ENCODE results near the gene MINK1. TPM values are rescaled to one million over a fixed set of nuclear protein-coding genes. Genes with fewer than 3 reads are reported as not detected.

The MINK1 gene
- total and polyA plus RNA-seq, 2 of the 8 experiments (the other 6 are each of a cell fraction or from before 2014, with no cell fraction given): 26.9 to 77.7 TPM

DNA sequence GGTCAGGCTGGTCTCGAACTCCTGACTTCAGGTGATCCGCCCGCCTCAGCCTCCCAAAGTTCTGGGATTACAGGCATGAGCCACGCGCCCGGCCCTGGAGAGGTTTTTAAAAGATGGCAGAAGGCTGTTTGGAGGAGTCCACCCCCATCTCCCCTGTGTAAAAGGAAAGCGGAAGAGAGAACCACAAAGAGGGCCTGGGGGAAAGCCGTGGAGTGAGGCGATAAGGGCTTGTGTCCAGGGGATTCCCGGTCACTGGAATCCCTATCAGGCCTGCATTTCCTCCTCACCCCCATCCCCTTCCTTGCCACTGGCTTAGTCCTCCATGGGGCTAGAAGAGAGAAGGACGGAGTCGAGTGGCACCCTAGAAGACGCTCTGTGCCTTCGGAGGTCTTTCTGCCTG lies 98.8 kb downstream of the MINK1 start, which contains the start of gene GP1BA:
Gene GP1BA (plus strand): TSS at position 315 of the 400 bp plus-strand sequence. CDS start 328 bp downstream, outside the sequence.
- Histone ChIP-seq H3K27ac (ENCODE audit: low read depth, low read length) (no peak within 1 kb of the TSS), H3K36me3 (ENCODE audit: control insufficient read depth in 2 of 4, insufficient read depth in 4 of 4, low read length in 3 of 4) (peaks cover 0 to 2% (median under 1%) of the 10 kb centered on the region in 4 experiments; a peak in 3 of 8 replicates), H3K23ac (ENCODE audit: insufficient read length) (no peak within 1 kb of the TSS), H3K9ac (replicated peaks in 1 of 4; ENCODE audit: extremely low read depth in 1 of 4, low read depth in 3 of 4, low read length in 3 of 4) (no peak within 1 kb of the TSS), H3K14ac (ENCODE audit: insufficient read length) (no peak within 1 kb of the TSS), H2AK5ac (ENCODE audit: low read depth, low read length) (no peak within 1 kb of the TSS), H2BK120ac (replicated peaks; ENCODE audit: low read depth, low read length) (no peak within 1 kb of the TSS), H2BK20ac (ENCODE audit: low read length) (no peak within 1 kb of the TSS), H3K4me1 (replicated peaks in 1 of 4; ENCODE audit: control insufficient read depth in 3 of 4, insufficient read depth in 4 of 4, low read length in 3 of 4) (peaks cover 0 to 3% (median 0%) of the 10 kb centered on the region in 4 experiments; a peak in 3 of 7 replicates), H3K4me2 (ENCODE audit: insufficient read depth in 1 of 2, low read depth in 2 of 2, low read length in 2 of 2) (no peak within 1 kb of the TSS), H2BK12ac (ENCODE audit: low read depth, low read length) (no peak within 1 kb of the TSS), H3K27me3 (replicated peaks in 1 of 4; ENCODE audit: control insufficient read depth in 3 of 4, extremely low read depth in 1 of 4, insufficient read depth in 3 of 4, low read length in 3 of 4) (no peaks in the 10 kb centered on the region), H3K9me3 (ENCODE audit: insufficient read depth in 2 of 2, low read depth in 1 of 2, low read length in 1 of 2) (no peaks in the 10 kb centered on the region), H3K4me3 (ENCODE audit: extremely low read depth in 1 of 4, insufficient read depth in 2 of 4, low read depth in 3 of 4, low read length in 4 of 4) (no peak within 1 kb of the TSS), H2BK15ac (ENCODE audit: low read length) (no peak within 1 kb of the TSS), H3K79me1 (ENCODE audit: low read depth, low read length) (no peaks in the 10 kb centered on the region; the same call in 1 of the 2 replicates), H3K23me2 (ENCODE audit: low read depth, low read length) (no peaks in the 10 kb centered on the region), H3K79me2 (ENCODE audit: control insufficient read depth in 1 of 2, insufficient read depth in 2 of 2, low read length in 2 of 2) (no peaks in the 10 kb centered on the region), H3K18ac (ENCODE audit: extremely low read depth, low read length) (no peak within 1 kb of the TSS), H4K91ac (replicated peaks; ENCODE audit: insufficient read length, low read length) (no peak within 1 kb of the TSS), H4K8ac (ENCODE audit: extremely low read depth, insufficient read depth, low read length) (no peak within 1 kb of the TSS), H2AFZ (ENCODE audit: low read length) (no peak within 1 kb of the TSS), H2BK5ac (ENCODE audit: low read depth, low read length) (peak within 1 kb of the TSS; percentile 39; the same call in 1 of the 2 replicates), H4K20me1 (replicated peaks in 1 of 2; ENCODE audit: control insufficient read depth in 1 of 2, insufficient read depth in 2 of 2, low read length in 2 of 2) (peaks cover 0 to 1% of the 10 kb centered on the region in 2 experiments), H3K4ac (replicated peaks; ENCODE audit: insufficient read length, low read depth, low read length) (no peak within 1 kb of the TSS), H4K5ac (ENCODE audit: insufficient read length, low read depth, low read length) (no peak within 1 kb of the TSS), H3K56ac (replicated peaks; ENCODE audit: insufficient read length, low read depth, low read length) (no peak within 1 kb of the TSS)
- WGBS, 2 experiments (ENCODE audit: extremely low coverage in 1 of 2, insufficient coverage in 1 of 2, insufficient read length in 1 of 2, insufficient replicate concordance in 2 of 2, low coverage in 1 of 2, low lambda C conversion rate in 2 of 2, missing lambda C conversion rate in 1 of 2): 90% methylated on average over 12 of the region's 14 CpGs; no CpG with 5 or more reads in 1 of the 2 experiments
- FAIRE-seq: no peak
- ChIA-PET POLR2A (ENCODE audit: partially characterized antibody) (interaction anchor here (0.5 to 6.5 kb wide), 12 partner anchors 6 to 128 kb away, joined by 3 to 60 read pairs (median 6); partner anchors contain the start of genes ENO3, PFN1, RNF167 and SLC25A11), CTCF (ENCODE audit: partially characterized antibody) (interaction anchor here (1.2 to 1.5 kb wide), 4 partner anchors 9 to 41 kb away, joined by 4 to 10 read pairs (median 4); no protein-coding TSS in a partner anchor)
- DNase-seq (ENCODE audit: low read depth in 1 of 2, low spot score in 2 of 2): no peak
- TF ChIP-seq TAF7 (optimal IDR thresholded peaks at IDR 0.05; ENCODE audit: borderline replicate concordance, low read depth, low read length): no peak
- no peak for TF ChIP-seq NANOG (IDR thresholded peaks at IDR 0.05; ENCODE audit: insufficient read depth, low read depth, low read length, poor library complexity, severe bottlenecking)
- no peak for TF ChIP-seq HDAC6 (IDR thresholded peaks at IDR 0.05; ENCODE audit: low read depth, low read length)
- no peak for TF ChIP-seq BRCA1 (IDR thresholded peaks at IDR 0.05; ENCODE audit: low read depth, low read length)
